PC-3 (cell line): ENCODE results near the gene CTDSP1.

Source experiments
- CTCF ChIP-seq: fragments of 300-600 bp; sonication (generic); conservative IDR thresholded peaks from 2 replicates; pipeline ENCODE4 v1.5.1; 2017; ENCODE audit warnings: antibody characterized with exemption, low read depth, mild to moderate bottlenecking, low read length
- EZH2 ChIP-seq: fragments of 300-600 bp; sonication (generic); IDR thresholded peaks from one replicate; pipeline ENCODE4 v1.6.1; 2017; ENCODE audit warnings: antibody characterized with exemption, mild to moderate bottlenecking, low read length; ENCODE audit not compliant: unreplicated experiment
- EZH2phosphoT487 ChIP-seq: fragments of 300-600 bp; sonication (generic); IDR thresholded peaks from 2 replicates; pipeline ENCODE4 v1.6.1; 2018; ENCODE audit warnings: mild to moderate bottlenecking, antibody characterized with exemption, low read length, borderline replicate concordance

- TF ChIP-seq CTCF = no peak
- TF ChIP-seq EZH2 = no peak
- no peak for TF ChIP-seq EZH2phosphoT487
Measured at GRCh38 chr2:218360453-218360852, 39.2 kb upstream of the CTDSP1 start.
